ENCODE results near the gene SETD1B. TPM values are rescaled to one million over a fixed set of nuclear protein-coding genes. Genes with fewer than 3 reads are reported as not detected.
A peak's percentile ranks its signal among the peaks of the same experiment; 100 is the strongest.

SETD1B gene
- total and polyA plus RNA-seq, 12 donors = 2.1 to 27.3 (median 11.9) TPM

GRCh38 chr12:121770813-121771625 is 32.8 kb upstream of the SETD1B start:
- DNase-seq = no peak
- Histone ChIP-seq H3K4me1 (replicated peaks in 1 of 2) (peaks cover 9 to 22% of the 10 kb centered on the region in 2 donors), H3K27me3 (no peaks in the 10 kb centered on the region), H3K4me3 (no peak overlapping the region), H3K9me3 (replicated peaks in 1 of 3) (no peaks in the 10 kb centered on the region), H3K36me3 (replicated peaks in 1 of 2) (no peaks in the 10 kb centered on the region), H3K27ac (no peak overlapping the region)
- intact Hi-C loops (cut with DNase I) = no loop called here
- 82 to 89% (median 85%) methylated on average over 18 to 25 of the region's 25 CpGs for WGBS, 4 donors
- TF ChIP-seq POLR2A (IDR thresholded peaks at IDR 0.05) (no peak), CTCF (IDR thresholded peaks at IDR 0.05) (no peak)

DNA sequence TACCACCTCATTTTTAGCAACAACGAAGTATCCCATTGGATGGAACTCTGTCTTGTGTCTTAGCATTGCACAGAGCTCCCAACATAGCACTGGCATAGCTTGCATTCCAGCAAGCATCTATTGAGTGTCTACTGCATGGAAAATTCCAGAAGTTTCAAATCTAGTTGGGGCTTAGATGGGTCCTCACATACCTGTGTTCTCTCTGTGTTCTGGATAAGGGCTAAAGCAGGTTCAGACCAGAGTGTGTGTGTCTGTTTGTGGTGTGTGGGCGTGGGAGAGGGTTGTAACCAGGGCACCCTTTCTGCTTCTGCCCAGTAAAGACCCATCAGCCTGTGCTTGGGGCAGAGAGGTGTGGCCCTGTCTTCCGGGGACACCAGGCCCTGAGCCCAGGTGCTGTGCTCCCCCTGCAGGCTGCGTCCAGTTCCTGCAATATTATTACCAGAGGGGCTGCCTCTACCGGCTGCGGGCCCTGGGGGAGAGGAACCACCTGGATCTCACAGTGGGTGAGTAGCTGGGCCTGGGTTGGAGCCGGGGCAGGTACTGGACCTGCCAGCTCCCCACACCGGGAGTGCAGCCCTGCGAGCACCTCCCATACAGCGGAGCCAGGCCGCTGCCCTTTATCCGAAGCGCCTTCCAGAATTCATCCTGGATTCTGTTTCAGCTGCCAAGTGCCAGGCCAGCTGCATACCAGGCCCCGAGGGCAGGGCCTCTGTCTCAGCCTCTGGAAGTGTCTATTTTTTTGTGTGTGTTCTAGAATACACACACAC is 30.6 kb upstream of the SETD1B start:
- no peaks in the 10 kb centered on the region for H3K27me3 ChIP-seq
- H3K27ac ChIP-seq = peak overlapping the region in 1 of 5 donors; percentile 4
- TF ChIP-seq POLR2A (IDR thresholded peaks at IDR 0.05) (no peak), CTCF (IDR thresholded peaks at IDR 0.05) (peak; percentile 64 to 95 (median 92))
- H3K9me3 ChIP-seq (replicated peaks in 1 of 3) = no peaks in the 10 kb centered on the region
- intact Hi-C loops (cut with DNase I) = loop anchor here in 1 of 2 donors (2.0 kb wide), 1 partner anchor 76 kb away; no protein-coding TSS in a partner anchor
- H3K36me3 ChIP-seq (replicated peaks in 1 of 2) = no peaks in the 10 kb centered on the region
- H3K4me1 ChIP-seq (replicated peaks in 1 of 2) = peaks cover 9 to 16% of the 10 kb centered on the region in 2 donors
- no peak overlapping the region for H3K4me3 ChIP-seq
- 39 to 64% (median 48%) methylated on average over 9 to 14 of the region's 14 CpGs for WGBS, 4 donors
- peak; percentile 67 to 87 (median 80) for DNase-seq

DNA sequence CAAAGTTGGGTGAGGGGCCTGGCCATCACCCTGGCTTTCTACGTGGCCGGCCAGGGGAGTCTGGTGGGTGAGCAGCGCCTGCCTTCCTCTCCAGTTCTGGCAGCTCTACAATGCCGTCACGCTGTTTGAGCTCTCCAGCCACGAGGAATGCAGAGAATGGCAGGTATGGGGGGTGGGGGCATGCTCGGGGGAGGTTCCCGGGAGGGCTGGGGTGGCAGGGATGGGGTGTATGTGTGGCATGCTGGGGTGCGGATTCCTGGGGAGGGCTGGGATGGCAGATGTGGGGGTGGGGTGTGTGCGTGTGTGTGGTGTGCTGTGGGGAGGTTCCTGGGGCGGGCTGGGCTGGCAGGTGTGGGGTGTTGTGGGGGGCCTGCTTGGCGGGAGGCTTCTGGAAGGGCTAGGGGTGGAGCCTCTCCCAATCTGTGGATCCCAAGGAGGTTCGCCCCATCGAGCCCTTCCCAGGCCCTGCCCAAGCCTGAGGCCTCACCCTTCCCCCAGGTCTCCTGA is 28.8 kb upstream of the SETD1B start:
- no peak for DNase-seq
- 76 to 81% (median 79%) methylated on average over 3 to 14 of the region's 14 CpGs for WGBS, 4 donors
- TF ChIP-seq CTCF (IDR thresholded peaks at IDR 0.05) (no peak), POLR2A (IDR thresholded peaks at IDR 0.05) (no peak)
- no peaks in the 10 kb centered on the region for H3K36me3 ChIP-seq (replicated peaks in 1 of 2)
- intact Hi-C loops (cut with DNase I) = loop anchor here in 1 of 2 donors (2.0 kb wide), 1 partner anchor 80 kb away; no protein-coding TSS in a partner anchor
- no peak overlapping the region for H3K4me3 ChIP-seq
- peaks cover 4 to 12% of the 10 kb centered on the region in 2 donors for H3K4me1 ChIP-seq (replicated peaks in 1 of 2)
- no peaks in the 10 kb centered on the region for H3K27me3 ChIP-seq
- H3K9me3 ChIP-seq (replicated peaks in 1 of 3) = no peaks in the 10 kb centered on the region
- H3K27ac ChIP-seq = no peak overlapping the region

DNA sequence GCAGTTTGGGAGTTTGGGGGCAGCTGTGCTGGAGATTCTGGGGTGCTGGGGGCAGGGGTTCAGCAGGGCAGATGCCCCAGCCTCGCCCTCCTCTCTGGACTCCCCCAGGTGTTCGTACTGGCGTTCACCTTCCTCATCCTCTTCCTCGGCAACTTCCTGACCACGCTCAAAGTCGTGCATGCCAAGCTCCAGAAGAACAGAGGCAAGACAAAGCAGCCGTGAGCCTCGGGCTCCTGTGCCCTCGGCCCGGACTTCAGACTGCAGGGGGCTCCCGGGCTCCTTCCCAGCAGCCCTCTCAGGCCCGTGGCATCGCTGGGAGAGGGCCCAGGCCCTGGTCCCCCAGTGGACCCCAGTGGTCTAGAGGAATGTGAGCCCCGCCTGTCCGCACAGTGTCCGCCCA is 28.3 kb upstream of the SETD1B start:
- Histone ChIP-seq H3K27me3 (no peaks in the 10 kb centered on the region), H3K27ac (no peak overlapping the region), H3K9me3 (replicated peaks in 1 of 3) (no peaks in the 10 kb centered on the region), H3K36me3 (replicated peaks in 1 of 2) (no peaks in the 10 kb centered on the region), H3K4me3 (no peak overlapping the region), H3K4me1 (replicated peaks in 1 of 2) (peaks cover 0 to 9% of the 10 kb centered on the region in 2 donors)
- 80 to 85% (median 80%) methylated on average over 6 to 16 of the region's 16 CpGs for WGBS, 4 donors
- DNase-seq = no peak
- TF ChIP-seq CTCF (IDR thresholded peaks at IDR 0.05) = no peak
- no peak for TF ChIP-seq POLR2A (IDR thresholded peaks at IDR 0.05)
- intact Hi-C loops (cut with DNase I) = loop anchor here in 1 of 2 donors (2.0 kb wide), 1 partner anchor 81 kb away; no protein-coding TSS in a partner anchor

Measured in adrenal gland (tissue), 12 donors.